Mesendoderm (in vitro differentiated cells): ENCODE data around the gene TSPAN14.
"Not testable (repeated sequence)": the region's sequence is repeated elsewhere in the genome, so short reads cannot be mapped to it uniquely, and the experiment has no call there.

Experiments used
- DNase-seq: peaks from one replicate; pipeline ENCODE4 v3.0.0; 2013
- H2AK5ac ChIP-seq: 2 replicates; pipeline ENCODE4 v1.6.1; 2013; ENCODE audit warnings: low read length, inconsistent platforms
- H2BK120ac ChIP-seq: 2 replicates; pipeline ENCODE4 v1.6.1; 2013; ENCODE audit warnings: low read depth, mild to moderate bottlenecking, low read length, moderate library complexity, mixed read lengths
- H2BK15ac ChIP-seq: replicated peaks from 2 replicates; pipeline ENCODE4 v1.6.1; 2013; ENCODE audit warnings: low read depth, mild to moderate bottlenecking, moderate library complexity
- H2BK5ac ChIP-seq: 2 replicates; pipeline ENCODE4 v1.6.1; 2013; ENCODE audit warnings: low read length, inconsistent platforms
- H3K18ac ChIP-seq: 2 replicates; pipeline ENCODE4 v1.6.1; 2013; ENCODE audit warnings: mild to moderate bottlenecking, low read length, mixed read lengths
- H3K23ac ChIP-seq: one replicate; pipeline ENCODE4 v1.6.1; 2013; ENCODE audit warnings: low read length
- H3K27ac ChIP-seq: 2 replicates; pipeline ENCODE4 v1.5.1; 2013; ENCODE audit warnings: low read depth, mild to moderate bottlenecking, inconsistent platforms, low read length, moderate library complexity
- H3K27me3 ChIP-seq: 2 replicates; pipeline ENCODE4 v1.6.1; 2013; ENCODE audit warnings: low read length, control low read depth, mild to moderate bottlenecking, inconsistent platforms; ENCODE audit not compliant: insufficient read depth, poor library complexity
- H3K36me3 ChIP-seq: 2 replicates; pipeline ENCODE4 v1.6.1; 2013; ENCODE audit warnings: low read length, inconsistent platforms; ENCODE audit not compliant: control insufficient read depth, insufficient read depth
- H3K4ac ChIP-seq: one replicate; pipeline ENCODE4 v1.6.1; 2013; ENCODE audit warnings: low read depth, mild to moderate bottlenecking, low read length, moderate library complexity
- H3K4me1 ChIP-seq: 2 replicates; pipeline ENCODE4 v1.6.1; 2013; ENCODE audit warnings: low read depth, low read length, inconsistent platforms; ENCODE audit not compliant: control insufficient read depth
- H3K4me2 ChIP-seq: 2 replicates; pipeline ENCODE4 v1.6.1; 2013; ENCODE audit warnings: low read length
- H3K4me3 ChIP-seq: 2 replicates; pipeline ENCODE4 v1.5.1; 2013; ENCODE audit warnings: mild to moderate bottlenecking, low read length
- H3K56ac ChIP-seq: one replicate; pipeline ENCODE4 v1.6.1; 2013; ENCODE audit warnings: low read length
- H3K79me1 ChIP-seq: 2 replicates; pipeline ENCODE4 v1.6.1; 2013; ENCODE audit warnings: low read length, inconsistent platforms
- H3K79me2 ChIP-seq: 2 replicates; pipeline ENCODE4 v1.6.1; 2013; ENCODE audit warnings: mild to moderate bottlenecking, low read length; ENCODE audit not compliant: control insufficient read depth, insufficient read depth
- H3K9ac ChIP-seq: 2 replicates; pipeline ENCODE4 v1.6.1; 2013; ENCODE audit warnings: low read length, inconsistent platforms
- H4K5ac ChIP-seq: one replicate; pipeline ENCODE4 v1.6.1; 2013; ENCODE audit warnings: low read length
- H4K8ac ChIP-seq: one replicate; pipeline ENCODE4 v1.6.1; 2013; ENCODE audit warnings: low read depth, mild to moderate bottlenecking, control low read depth, low read length, moderate library complexity
- WGBS: extraction: QIAGEN DNeasy Blood & Tissue Kit; methylation state at CpG from one replicate; pipeline ENCODE4 v1.1.7; 2013; ENCODE audit warnings: low lambda C conversion rate, missing lambda C conversion rate; ENCODE audit not compliant: insufficient coverage; ENCODE audit errors: extremely low coverage; 5-methylcytosine and 5-hydroxymethylcytosine counted together

The TSPAN14 gene

GRCh38 chr10:80416479-80417098, 37.5 kb upstream of the TSPAN14 start:
- no peak overlapping the region for H3K18ac ChIP-seq
- H2BK120ac ChIP-seq: no peak overlapping the region
- no CpG with 5 or more reads among the region's 15 CpGs for WGBS
- H2BK15ac ChIP-seq: no peak overlapping the region
- peak overlapping the region; percentile 11 for H3K56ac ChIP-seq
- H3K4ac ChIP-seq: no peak overlapping the region
- no peaks in the 10 kb centered on the region for H3K36me3 ChIP-seq
- no peak overlapping the region for H3K9ac ChIP-seq
- H3K79me2 ChIP-seq: no peaks in the 10 kb centered on the region
- no peak overlapping the region for H3K4me2 ChIP-seq
- H3K27ac ChIP-seq: no peak overlapping the region
- peaks cover 18% of the 10 kb centered on the region for H3K79me1 ChIP-seq
- DNase-seq: no peak
- no peak overlapping the region for H2AK5ac ChIP-seq
- H4K5ac ChIP-seq: no peak overlapping the region
- H3K4me1 ChIP-seq: peaks cover 23% of the 10 kb centered on the region
- H3K27me3 ChIP-seq: no peaks in the 10 kb centered on the region
- no peak overlapping the region for H2BK5ac ChIP-seq
- H4K8ac ChIP-seq: no peak overlapping the region
- H3K4me3 ChIP-seq: no peak overlapping the region
- peak overlapping the region; percentile 74 for H3K23ac ChIP-seq

GRCh38 chr10:80417256-80417655, 36.9 kb upstream of the TSPAN14 start:
- H2BK120ac ChIP-seq, H3K36me3 ChIP-seq, H2BK15ac ChIP-seq, H2AK5ac ChIP-seq, H3K79me2 ChIP-seq, H3K23ac ChIP-seq, H3K4me2 ChIP-seq, H3K9ac ChIP-seq, H4K8ac ChIP-seq, H3K4me3 ChIP-seq, H3K27ac ChIP-seq, H4K5ac ChIP-seq, H2BK5ac ChIP-seq, H3K4ac ChIP-seq, H3K56ac ChIP-seq, H3K27me3 ChIP-seq, H3K18ac ChIP-seq: not testable (repeated sequence)
- DNase-seq: peak; percentile 70
- peaks cover 18% of the 10 kb centered on the region for H3K79me1 ChIP-seq
- peaks cover 23% of the 10 kb centered on the region for H3K4me1 ChIP-seq
- no CpG with 5 or more reads among the region's 6 CpGs for WGBS

GRCh38 chr10:80421050-80421706, 32.9 kb upstream of the TSPAN14 start:
- WGBS: no CpG with 5 or more reads among the region's 5 CpGs
- H3K79me2 ChIP-seq: no peaks in the 10 kb centered on the region
- peaks cover 4% of the 10 kb centered on the region for H3K36me3 ChIP-seq

GRCh38 chr10:80421707-80422536, 32.2 kb upstream of the TSPAN14 start:
- H3K23ac ChIP-seq: no peak overlapping the region
- DNase-seq: no peak
- no peaks in the 10 kb centered on the region for H3K27me3 ChIP-seq
- H3K4ac ChIP-seq: no peak overlapping the region
- no peaks in the 10 kb centered on the region for H3K79me2 ChIP-seq
- peaks cover 4% of the 10 kb centered on the region for H3K36me3 ChIP-seq
- H3K4me3 ChIP-seq: no peak overlapping the region
- no peak overlapping the region for H2BK15ac ChIP-seq
- H3K4me2 ChIP-seq: no peak overlapping the region
- H3K9ac ChIP-seq: no peak overlapping the region
- no peak overlapping the region for H3K27ac ChIP-seq
- H3K79me1 ChIP-seq: peaks cover 9% of the 10 kb centered on the region
- WGBS: no CpG with 5 or more reads among the region's 8 CpGs
- H3K56ac ChIP-seq: no peak overlapping the region
- peaks cover 4% of the 10 kb centered on the region for H3K4me1 ChIP-seq
- no peak overlapping the region for H3K18ac ChIP-seq
- H2BK5ac ChIP-seq: no peak overlapping the region
- no peak overlapping the region for H4K8ac ChIP-seq
- H2AK5ac ChIP-seq: no peak overlapping the region
- no peak overlapping the region for H2BK120ac ChIP-seq
- H4K5ac ChIP-seq: no peak overlapping the region

More at GRCh38 chr10:80421050-80421706, 32.9 kb upstream of the TSPAN14 start:
- Histone ChIP-seq H3K27ac (no peak overlapping the region), H2BK5ac (no peak overlapping the region), H3K79me1 (peaks cover 11% of the 10 kb centered on the region), H2AK5ac (no peak overlapping the region), H3K4me1 (peaks cover 10% of the 10 kb centered on the region), H4K5ac (no peak overlapping the region), H3K4me2 (no peak overlapping the region), H3K4ac (no peak overlapping the region), H3K56ac (no peak overlapping the region), H3K18ac (no peak overlapping the region), H4K8ac (no peak overlapping the region), H2BK15ac (no peak overlapping the region), H3K27me3 (no peaks in the 10 kb centered on the region), H2BK120ac (no peak overlapping the region), H3K23ac (no peak overlapping the region), H3K4me3 (no peak overlapping the region), H3K9ac (no peak overlapping the region)
- no peak for DNase-seq

- Histone ChIP-seq H2BK120ac (no peak overlapping the region), H3K4me3 (no peak overlapping the region), H4K5ac (no peak overlapping the region), H3K79me2 (no peaks in the 10 kb centered on the region), H3K9ac (no peak overlapping the region), H3K36me3 (peaks cover 6% of the 10 kb centered on the region), H4K8ac (no peak overlapping the region), H2BK5ac (no peak overlapping the region), H3K4me1 (no peaks in the 10 kb centered on the region), H2BK15ac (no peak overlapping the region), H3K79me1 (no peaks in the 10 kb centered on the region), H3K23ac (no peak overlapping the region), H2AK5ac (no peak overlapping the region), H3K18ac (no peak overlapping the region), H3K4ac (no peak overlapping the region), H3K56ac (no peak overlapping the region), H3K4me2 (no peak overlapping the region), H3K27me3 (no peaks in the 10 kb centered on the region), H3K27ac (no peak overlapping the region)
- no CpG with 5 or more reads among the region's 2 CpGs for whole genome bisulfite sequencing
- no peak for DNase-seq
Measured at GRCh38 chr10:80425901-80426300, 28.2 kb upstream of the TSPAN14 start.
